IMR-90 (cell line): ENCODE data around the gene OR51M1. TPM values are rescaled to one million over a fixed set of nuclear protein-coding genes. Genes with fewer than 3 reads are reported as not detected.

Source experiments
- ATAC-seq: fragments of 200-7000 bp; cut with Tn5 transposase; 2 replicates; pipeline ENCODE4 v1.9.1; 2020; ENCODE audit warnings: low read depth, mild to moderate bottlenecking, moderate library complexity
- BruUV-seq: library from RNA; stranded (reverse); fragments of 400-500 nt; replicated peaks from 2 replicates; lab custom pipeline; 2021; lab: Mats Ljungman, UMichigan
- CTCF ChIA-PET: fragments of 300-600 bp; formaldehyde crosslinking; extraction: SDS; loops from one replicate; lab custom pipeline; 2021; ENCODE audit warnings: antibody characterized with exemption; lab: Yijun Ruan, JAX
- POLR2A ChIA-PET: fragments of 300-600 bp; sonication (Branson Sonifier 250); formaldehyde crosslinking; loops from one replicate; lab custom pipeline; 2022; ENCODE audit warnings: antibody characterized with exemption; ENCODE audit not compliant: unreplicated experiment; lab: Charles Lee
- DNase-seq: peaks from one replicate; pipeline ENCODE4 v3.0.0; 2013
- H2AFZ ChIP-seq: replicated peaks from 2 replicates; pipeline ENCODE3; 2013; ENCODE audit warnings: low read length, mild to moderate bottlenecking; ENCODE audit not compliant: poor library complexity
- H2AK5ac ChIP-seq: 2 replicates; pipeline ENCODE4 v1.6.1; 2013; ENCODE audit warnings: low read depth, low read length, inconsistent platforms
- H2AK9ac ChIP-seq: replicated peaks from 2 replicates; pipeline ENCODE3; 2013; ENCODE audit warnings: mild to moderate bottlenecking, low read depth, low read length, moderate library complexity; ENCODE audit not compliant: poor library complexity
- H2BK120ac ChIP-seq: 2 replicates; pipeline ENCODE4 v1.6.1; 2013; ENCODE audit warnings: low read depth, low read length, inconsistent platforms
- H2BK15ac ChIP-seq: 3 replicates; pipeline ENCODE4 v1.6.1; 2013; ENCODE audit warnings: low read depth, low read length, inconsistent platforms
- H2BK20ac ChIP-seq: 2 replicates; pipeline ENCODE4 v1.6.1; 2013; ENCODE audit warnings: low read depth, mild to moderate bottlenecking, inconsistent platforms, low read length, moderate library complexity
- H2BK5ac ChIP-seq: 2 replicates; pipeline ENCODE4 v1.6.1; 2013; ENCODE audit warnings: mild to moderate bottlenecking, low read depth, low read length, inconsistent platforms; ENCODE audit not compliant: poor library complexity, severe bottlenecking
- H3K14ac ChIP-seq: replicated peaks from 2 replicates; pipeline ENCODE4 v1.6.1; 2013; ENCODE audit warnings: low read depth, low read length, inconsistent platforms
- H3K18ac ChIP-seq: 2 replicates; pipeline ENCODE4 v1.6.1; 2013; ENCODE audit warnings: low read depth, low read length, control low read depth
- H3K23ac ChIP-seq: 2 replicates; pipeline ENCODE4 v1.6.1; 2013; ENCODE audit warnings: low read depth, low read length, inconsistent platforms
- H3K27ac ChIP-seq: 2 replicates; pipeline ENCODE4 v1.5.1; 2013; ENCODE audit warnings: mild to moderate bottlenecking, control low read depth, low read length; ENCODE audit not compliant: insufficient read depth
- H3K27me3 ChIP-seq: 2 replicates; pipeline ENCODE4 v1.6.1; 2013; ENCODE audit warnings: low read length; ENCODE audit not compliant: control insufficient read depth, insufficient read depth
- H3K36me3 ChIP-seq: 2 replicates; pipeline ENCODE4 v1.6.1; 2013; ENCODE audit warnings: low read length, mixed read lengths; ENCODE audit not compliant: control insufficient read depth, insufficient read depth
- H3K4ac ChIP-seq: 2 replicates; pipeline ENCODE4 v1.6.1; 2013; ENCODE audit warnings: low read depth, low read length, inconsistent platforms
- H3K4me1 ChIP-seq: 2 replicates; pipeline ENCODE4 v1.6.1; 2013; ENCODE audit warnings: low read length, mixed read lengths; ENCODE audit not compliant: control insufficient read depth, insufficient read depth
- H3K4me2 ChIP-seq: 2 replicates; pipeline ENCODE4 v1.6.1; 2013; ENCODE audit warnings: low read depth, mild to moderate bottlenecking, control low read depth, low read length, moderate library complexity
- H3K4me3 ChIP-seq: 2 replicates; pipeline ENCODE4 v1.5.1; 2013; ENCODE audit warnings: low read depth, mild to moderate bottlenecking, control low read depth, low read length, moderate library complexity; ENCODE audit not compliant: insufficient read depth
- H3K56ac ChIP-seq: 2 replicates; pipeline ENCODE4 v1.6.1; 2013; ENCODE audit warnings: low read length, inconsistent platforms; ENCODE audit not compliant: insufficient read depth; ENCODE audit errors: extremely low read depth
- H3K79me1 ChIP-seq, 2 experiments: 2 replicates each; pipeline ENCODE4 v1.6.1; 2013; ENCODE audit warnings: low read length in 2 of 2, inconsistent platforms in 1 of 2, low read depth in 1 of 2
- H3K9ac ChIP-seq: 2 replicates; pipeline ENCODE4 v1.6.1; 2013; ENCODE audit warnings: low read depth, low read length, control low read depth
- H3K9me1 ChIP-seq: 2 replicates; pipeline ENCODE4 v1.6.1; 2013; ENCODE audit warnings: low read length, inconsistent platforms; ENCODE audit not compliant: insufficient read depth
- H3K9me3 ChIP-seq: 2 replicates; pipeline ENCODE4 v1.6.1; 2013; ENCODE audit warnings: low read length; ENCODE audit not compliant: control insufficient read depth, insufficient read depth
- H4K20me1 ChIP-seq: 2 replicates; pipeline ENCODE4 v1.6.1; 2013; ENCODE audit warnings: low read length, inconsistent platforms; ENCODE audit not compliant: insufficient read depth
- H4K5ac ChIP-seq: 2 replicates; pipeline ENCODE4 v1.6.1; 2013; ENCODE audit warnings: mild to moderate bottlenecking, low read depth, low read length, control low read depth
- H4K8ac ChIP-seq, 2 experiments: 2 replicates each; pipeline ENCODE4 v1.6.1; 2013; ENCODE audit warnings: low read depth in 2 of 2, low read length in 2 of 2, control low read depth in 1 of 2, inconsistent platforms in 1 of 2
- H4K91ac ChIP-seq: 2 replicates; pipeline ENCODE4 v1.6.1; 2013; ENCODE audit warnings: low read depth, low read length, inconsistent platforms; ENCODE audit not compliant: insufficient read depth
- CEBPB ChIP-seq: IDR thresholded peaks from 2 replicates; pipeline ENCODE4 v1.6.1; 2012; ENCODE audit warnings: low read depth, low read length, improper control_type of control experiment
- CTCF ChIP-seq: conservative IDR thresholded peaks from 2 replicates; pipeline ENCODE4 v1.5.1; 2012; ENCODE audit warnings: mild to moderate bottlenecking, low read depth, low read length, improper control_type of control experiment
- ELK1 ChIP-seq: fragments of 150-350 bp; IDR thresholded peaks from 2 replicates; pipeline ENCODE4 v1.6.1; 2016; ENCODE audit warnings: low read depth, mild to moderate bottlenecking, low read length, moderate library complexity, borderline replicate concordance
- FOS ChIP-seq: fragments of 150-350 bp; IDR thresholded peaks from 2 replicates; pipeline ENCODE4 v1.6.1; 2016; ENCODE audit warnings: low read depth, low read length
- RAD21 ChIP-seq: IDR thresholded peaks from 2 replicates; pipeline ENCODE4 v1.6.1; 2012; ENCODE audit warnings: low read length, improper control_type of control experiment
- SMC3 ChIP-seq: fragments of 150-350 bp; IDR thresholded peaks from 2 replicates; pipeline ENCODE4 v1.6.1; 2016; ENCODE audit warnings: low read depth, mild to moderate bottlenecking, antibody characterized with exemption, low read length, moderate library complexity
- WGBS, 2 experiments: methylation state at CpG; one replicate each; pipeline versions ENCODE4 v1.1.5 to v1.1.7; 2013; ENCODE audit warnings: missing lambda C conversion rate in 2 of 2; ENCODE audit not compliant: insufficient read length in 1 of 2; ENCODE audit errors: extremely low coverage in 2 of 2; 5-methylcytosine and 5-hydroxymethylcytosine counted together
- dilution Hi-C: fragments of 300-500 bp; cut with HindIII; formaldehyde crosslinking; loops from one replicate; pipeline ENCODE4 v1.14.3; 2018; ENCODE audit warnings: low sequenced_read_pairs; ENCODE audit not compliant: unreplicated experiment
- in situ Hi-C: fragments of 300-500 bp; cut with MboI; formaldehyde crosslinking; loops from 3 replicates; pipeline ENCODE4 v1.14.3; 2019; ENCODE audit warnings: low sequenced_read_pairs, inconsistent platforms, mixed read lengths
- intact Hi-C: fragments of 100-400 bp; cut with micrococcal nuclease; formaldehyde crosslinking; loops from 2 replicates; pipeline ENCODE4 v1.10.0; 2022
- polyA plus RNA-seq, 3 experiments: library from polyadenylated mRNA; depleted of rRNA; stranded (reverse); fragments of >200 nt; gene quantifications; 2 replicates each; pipeline ENCODE4 v1.2.3, GENCODE V29; 2012; ENCODE audit warnings: low replicate concordance in 1 of 3
- total RNA-seq: library from RNA; depleted of rRNA; stranded (reverse); fragments of >200 nt; gene quantifications from 2 replicates; pipeline ENCODE4 v1.2.3, GENCODE V29; 2012

OR51M1 gene
- total and polyA plus RNA-seq, 2 of the 4 experiments (the other 2 are of a cell fraction) = 0.54 to 0.87 TPM

- no peak for ATAC-seq
- dilution Hi-C loops = no loop called here
- Histone ChIP-seq H3K18ac (peak overlapping the region; percentile 100), H3K4me1 (peaks cover 19% of the 10 kb centered on the region), H4K8ac (peak overlapping the region; percentile 80 to 92), H3K4me2 (no peak overlapping the region), H3K4me3 (no peak overlapping the region), H3K27me3 (no peaks in the 10 kb centered on the region), H2AFZ (no peak overlapping the region), H3K14ac (peak overlapping the region; percentile 89), H2BK20ac (peak overlapping the region; percentile 95), H4K5ac (peak overlapping the region; percentile 100), H2BK5ac (peak overlapping the region; percentile 100), H3K4ac (peak overlapping the region; percentile 90), H2AK9ac (no peak overlapping the region), H3K9ac (no peak overlapping the region), H3K56ac (peak overlapping the region; percentile 13; the same call in 1 of the 2 replicates), H4K20me1 (no peaks in the 10 kb centered on the region), H3K36me3 (no peaks in the 10 kb centered on the region), H4K91ac (peak overlapping the region; percentile 95), H3K9me1 (peaks cover 5% of the 10 kb centered on the region; the same call in 1 of the 2 replicates), H2BK15ac (peak overlapping the region; percentile 41; the same call in 2 of the 3 replicates), H3K9me3 (no peaks in the 10 kb centered on the region), H3K27ac (peak overlapping the region; percentile 76; the same call in 1 of the 2 replicates), H2BK120ac (peak overlapping the region; percentile 97), H3K79me1 (no peaks in the 10 kb centered on the region), H2AK5ac (peak overlapping the region; percentile 76), H3K23ac (peak overlapping the region; percentile 46)
- no CpG with 5 or more reads among the region's 3 CpGs for WGBS, 2 experiments
- ChIA-PET POLR2A (no interaction called here), CTCF (interaction anchor here (1.4 kb wide), 1 partner anchor 19 kb away, joined by 3 read pairs; no protein-coding TSS in a partner anchor)
- no TSS peak for BruUV-seq
- TF ChIP-seq SMC3 = no peak
- no peak for TF ChIP-seq CTCF
- no peak for TF ChIP-seq CEBPB
- no peak for TF ChIP-seq RAD21
- no peak for TF ChIP-seq FOS
- no peak for TF ChIP-seq ELK1
- DNase-seq = peak; percentile 45
- intact Hi-C loops = no loop called here
- in situ Hi-C loops = no loop called here
These were observed 37.8 kb upstream of the OR51M1 start for GRCh38 chr11:5345831-5346230.
